H9 (cell line): Measurements from ENCODE around the gene SERPINB5. TPM values are rescaled to one million over a fixed set of nuclear protein-coding genes. Genes with fewer than 3 reads are reported as not detected.
A peak's percentile ranks its signal among the peaks of the same experiment; 100 is the strongest.

Experiments
- DNase-seq: peaks from one replicate; pipeline ENCODE4 v3.0.0-alpha.2; 2017
- H2AFZ ChIP-seq: one replicate; pipeline ENCODE4 v1.6.1; 2013; ENCODE audit warnings: mild to moderate bottlenecking, low read length, control low read depth, moderate library complexity
- H2AK5ac ChIP-seq: 2 replicates; pipeline ENCODE4 v1.6.1; 2013; ENCODE audit warnings: low read length, control low read depth, mixed read lengths; ENCODE audit not compliant: insufficient read length
- H2BK120ac ChIP-seq: one replicate; pipeline ENCODE4 v1.6.1; 2013; ENCODE audit warnings: low read depth, mild to moderate bottlenecking, low read length, control low read depth, inconsistent platforms; ENCODE audit not compliant: poor library complexity, severe bottlenecking
- H2BK12ac ChIP-seq: 2 replicates; pipeline ENCODE4 v1.6.1; 2013; ENCODE audit warnings: low read length, control low read depth, mixed read lengths, low read depth; ENCODE audit not compliant: insufficient read length
- H2BK15ac ChIP-seq: 2 replicates; pipeline ENCODE4 v1.6.1; 2013; ENCODE audit warnings: low read depth, low read length, control low read depth
- H2BK20ac ChIP-seq: one replicate; pipeline ENCODE4 v1.6.1; 2013; ENCODE audit warnings: low read depth, mild to moderate bottlenecking, low read length, control low read depth, inconsistent platforms; ENCODE audit not compliant: poor library complexity, severe bottlenecking
- H2BK5ac ChIP-seq: 2 replicates; pipeline ENCODE4 v1.6.1; 2013; ENCODE audit warnings: low read length, control low read depth, mixed read lengths; ENCODE audit not compliant: insufficient read length
- H3K14ac ChIP-seq: 2 replicates; pipeline ENCODE4 v1.6.1; 2013; ENCODE audit warnings: low read length, control low read depth; ENCODE audit not compliant: insufficient read depth
- H3K18ac ChIP-seq: 2 replicates; pipeline ENCODE4 v1.6.1; 2013; ENCODE audit warnings: low read depth, mild to moderate bottlenecking, mixed read lengths, low read length, control low read depth; ENCODE audit not compliant: insufficient read length
- H3K23ac ChIP-seq: 2 replicates; pipeline ENCODE4 v1.6.1; 2013; ENCODE audit warnings: low read length, control low read depth, mixed read lengths, low read depth; ENCODE audit not compliant: insufficient read length
- H3K23me2 ChIP-seq: 2 replicates; pipeline ENCODE4 v1.6.1; 2013; ENCODE audit warnings: low read depth, mild to moderate bottlenecking, mixed read lengths, low read length, control low read depth; ENCODE audit not compliant: insufficient read length, poor library complexity, severe bottlenecking
- H3K27ac ChIP-seq: 2 replicates; pipeline ENCODE4 v1.5.1; 2013; ENCODE audit warnings: low read length, control low read depth, mixed read lengths, low read depth; ENCODE audit not compliant: insufficient read length
- H3K27me3 ChIP-seq: 2 replicates; pipeline ENCODE4 v1.6.1; 2013; ENCODE audit warnings: low read length, control low read depth, inconsistent platforms; ENCODE audit not compliant: insufficient read depth
- H3K4ac ChIP-seq: 2 replicates; pipeline ENCODE4 v1.6.1; 2013; ENCODE audit warnings: low read depth, mild to moderate bottlenecking, control low read depth, inconsistent platforms, low read length, moderate library complexity
- H3K4me1 ChIP-seq: 2 replicates; pipeline ENCODE4 v1.6.1; 2013; ENCODE audit warnings: low read length, control low read depth, inconsistent platforms; ENCODE audit not compliant: insufficient read depth
- H3K4me2 ChIP-seq: 2 replicates; pipeline ENCODE4 v1.6.1; 2013; ENCODE audit warnings: low read length, control low read depth, mixed read lengths; ENCODE audit not compliant: insufficient read length, insufficient read depth
- H3K56ac ChIP-seq: 2 replicates; pipeline ENCODE4 v1.6.1; 2013; ENCODE audit warnings: low read depth, mild to moderate bottlenecking, mixed read lengths, low read length, control low read depth; ENCODE audit not compliant: insufficient read length
- H3K79me1 ChIP-seq: 2 replicates; pipeline ENCODE4 v1.6.1; 2013; ENCODE audit warnings: low read depth, mild to moderate bottlenecking, moderate library complexity, low read length, control low read depth, inconsistent platforms; ENCODE audit not compliant: insufficient read depth, poor library complexity, severe bottlenecking
- H3K79me2 ChIP-seq: 2 replicates; pipeline ENCODE4 v1.6.1; 2013; ENCODE audit warnings: low read length, control low read depth, inconsistent platforms; ENCODE audit not compliant: insufficient read depth
- H3K9ac ChIP-seq: 2 replicates; pipeline ENCODE4 v1.6.1; 2013; ENCODE audit warnings: low read length, control low read depth, mixed read lengths; ENCODE audit not compliant: insufficient read length; ENCODE audit errors: extremely low read depth
- H3K9me3 ChIP-seq: one replicate; pipeline ENCODE4 v1.6.1; 2013; ENCODE audit warnings: low read depth, low read length, inconsistent platforms; ENCODE audit not compliant: control insufficient read depth
- H3T11ph ChIP-seq: one replicate; pipeline ENCODE4 v1.6.1; 2013; ENCODE audit warnings: mild to moderate bottlenecking, low read length, control low read depth, inconsistent platforms
- H4K20me1 ChIP-seq: one replicate; pipeline ENCODE4 v1.6.1; 2013; ENCODE audit not compliant: control insufficient read depth, insufficient read length, insufficient read depth
- H4K5ac ChIP-seq: 2 replicates; pipeline ENCODE4 v1.6.1; 2013; ENCODE audit warnings: low read depth, mild to moderate bottlenecking, mixed read lengths, low read length, control low read depth; ENCODE audit not compliant: insufficient read length
- H4K8ac ChIP-seq: replicated peaks from 2 replicates; pipeline ENCODE4 v1.6.1; 2013; ENCODE audit warnings: low read length, control low read depth, mixed read lengths, low read depth; ENCODE audit not compliant: insufficient read length
- H4K91ac ChIP-seq: 2 replicates; pipeline ENCODE4 v1.6.1; 2013; ENCODE audit warnings: low read depth, mild to moderate bottlenecking, moderate library complexity, mixed read lengths, low read length, control low read depth; ENCODE audit not compliant: insufficient read length
- H3K27ac Mint-ChIP-seq, 3 experiments: 2 replicates in 2 of 3; 3 replicates in 1 of 3; pipeline ENCODE4 v1.8.0; 2020 to 2021; ENCODE audit warnings: mixed read lengths in 3 of 3, mild to moderate bottlenecking in 1 of 3, moderate library complexity in 1 of 3
- H3K27me3 Mint-ChIP-seq: 2 replicates; pipeline ENCODE4 v1.8.0; 2021; ENCODE audit warnings: low read depth, mild to moderate bottlenecking, moderate library complexity, mixed read lengths
- H3K36me3 Mint-ChIP-seq, 3 experiments: 2 replicates in 2 of 3; 3 replicates in 1 of 3; pipeline ENCODE4 v1.8.0; 2020 to 2021; ENCODE audit warnings: low read depth in 3 of 3, mixed read lengths in 3 of 3; ENCODE audit not compliant: insufficient read depth in 1 of 3
- H3K4me1 Mint-ChIP-seq, 2 experiments: 2 replicates each; pipeline ENCODE4 v1.8.0; 2020; ENCODE audit warnings: mixed read lengths in 2 of 2
- H3K4me3 Mint-ChIP-seq, 2 experiments: 2 replicates in 1 of 2; 3 replicates in 1 of 2; pipeline ENCODE4 v1.8.0; 2020 to 2021; ENCODE audit warnings: mild to moderate bottlenecking in 2 of 2, mixed read lengths in 2 of 2, moderate library complexity in 1 of 2
- H3K9me3 Mint-ChIP-seq, 2 experiments: 2 replicates in 1 of 2; 3 replicates in 1 of 2; pipeline ENCODE4 v1.8.0; 2020; ENCODE audit warnings: mild to moderate bottlenecking in 2 of 2, mixed read lengths in 2 of 2, moderate library complexity in 1 of 2
- WGBS: extraction: QIAGEN DNeasy Blood & Tissue Kit; methylation state at CpG from one replicate; pipeline ENCODE4 v1.1.7; 2013; ENCODE audit warnings: missing lambda C conversion rate, low lambda C conversion rate, mixed read lengths; ENCODE audit not compliant: insufficient read length; ENCODE audit errors: extremely low coverage; 5-methylcytosine and 5-hydroxymethylcytosine counted together
- total RNA-seq: library from RNA; stranded (reverse); gene quantifications from 2 replicates; pipeline ENCODE4 v1.2.1, GENCODE V29; 2021
- TF ChIP-seq, protein P1 (sequence below): fragments of 200-600 bp; sonication (generic); conservative IDR thresholded peaks from 3 replicates; pipeline ENCODE4 v1.8.0; 2021; ENCODE audit warnings: antibody characterized with exemption, mild to moderate bottlenecking

The SERPINB5 gene
- total RNA-seq, 1 experiment from 2014 or later: not detected

DNA sequence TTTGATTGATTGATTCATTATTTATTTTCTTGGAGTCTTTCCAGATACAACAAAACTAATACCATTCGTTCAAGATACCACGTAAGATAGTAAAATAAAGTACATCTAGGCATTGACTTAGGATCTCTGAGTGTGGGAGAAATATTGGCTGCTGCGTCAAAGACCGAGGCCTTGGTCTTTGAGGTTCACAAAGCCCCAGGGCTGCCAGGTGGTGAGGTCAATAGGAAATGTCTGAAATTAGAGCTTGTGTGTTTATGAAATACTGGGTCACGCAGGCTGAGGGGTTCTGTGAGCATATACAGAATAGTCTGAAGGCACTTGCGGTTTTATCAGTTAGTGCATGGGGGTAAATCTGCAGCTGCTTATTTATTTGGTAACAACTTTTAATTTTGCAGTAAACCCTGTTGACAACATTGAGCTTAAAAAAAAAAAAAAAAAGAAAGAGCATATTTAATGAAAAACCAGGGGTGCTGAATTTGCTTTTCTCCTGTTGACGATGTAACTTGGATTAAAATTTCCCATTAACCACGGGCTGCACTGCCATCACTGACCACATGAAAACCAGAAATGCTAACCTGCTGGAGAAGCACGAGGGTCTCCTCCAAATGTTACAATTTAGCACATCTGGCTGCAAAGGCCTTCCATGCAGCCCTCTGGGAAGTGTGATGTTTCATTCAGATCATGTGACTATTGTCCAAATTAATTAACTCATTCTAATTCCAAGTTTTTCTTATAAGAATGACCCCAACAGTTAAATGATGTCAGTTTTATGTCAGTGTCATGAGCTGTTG is 38.3 kb downstream of the SERPINB5 start:
- no peak overlapping the region for H4K5ac ChIP-seq
- peaks cover 6% of the 10 kb centered on the region; the same call in 1 of the 2 replicates for H3K4me1 ChIP-seq
- no peaks in the 10 kb centered on the region for H3K9me3 ChIP-seq
- H3K27ac Mint-ChIP-seq: peak overlapping the region; percentile 3 to 92 (median 39); a peak in 5 of 7 replicates
- no peak for DNase-seq
- H4K91ac ChIP-seq: no peak overlapping the region
- no peaks in the 10 kb centered on the region for H4K20me1 ChIP-seq
- no peak overlapping the region for H2BK5ac ChIP-seq
- H3K18ac ChIP-seq: no peak overlapping the region
- peak overlapping the region; percentile 52 for H2AFZ ChIP-seq
- no peaks in the 10 kb centered on the region; the same call in 1 of the 2 replicates for H3K27me3 Mint-ChIP-seq
- no peak overlapping the region for H2BK20ac ChIP-seq
- H3K36me3 Mint-ChIP-seq: no peaks in the 10 kb centered on the region
- H3K23ac ChIP-seq: no peak overlapping the region
- H3K9me3 Mint-ChIP-seq: no peaks in the 10 kb centered on the region
- H3K4me3 Mint-ChIP-seq: peak overlapping the region in 1 of 2 experiments; percentile 62; a peak in 1 of 5 replicates
- no peaks in the 10 kb centered on the region for H3K27me3 ChIP-seq
- H3K14ac ChIP-seq: no peak overlapping the region
- TF ChIP-seq, protein P1, sequence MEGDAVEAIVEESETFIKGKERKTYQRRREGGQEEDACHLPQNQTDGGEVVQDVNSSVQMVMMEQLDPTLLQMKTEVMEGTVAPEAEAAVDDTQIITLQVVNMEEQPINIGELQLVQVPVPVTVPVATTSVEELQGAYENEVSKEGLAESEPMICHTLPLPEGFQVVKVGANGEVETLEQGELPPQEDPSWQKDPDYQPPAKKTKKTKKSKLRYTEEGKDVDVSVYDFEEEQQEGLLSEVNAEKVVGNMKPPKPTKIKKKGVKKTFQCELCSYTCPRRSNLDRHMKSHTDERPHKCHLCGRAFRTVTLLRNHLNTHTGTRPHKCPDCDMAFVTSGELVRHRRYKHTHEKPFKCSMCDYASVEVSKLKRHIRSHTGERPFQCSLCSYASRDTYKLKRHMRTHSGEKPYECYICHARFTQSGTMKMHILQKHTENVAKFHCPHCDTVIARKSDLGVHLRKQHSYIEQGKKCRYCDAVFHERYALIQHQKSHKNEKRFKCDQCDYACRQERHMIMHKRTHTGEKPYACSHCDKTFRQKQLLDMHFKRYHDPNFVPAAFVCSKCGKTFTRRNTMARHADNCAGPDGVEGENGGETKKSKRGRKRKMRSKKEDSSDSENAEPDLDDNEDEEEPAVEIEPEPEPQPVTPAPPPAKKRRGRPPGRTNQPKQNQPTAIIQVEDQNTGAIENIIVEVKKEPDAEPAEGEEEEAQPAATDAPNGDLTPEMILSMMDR: no peak; the same call in none of the 3 replicates
- H3T11ph ChIP-seq: peak overlapping the region; percentile 59
- H3K27ac ChIP-seq: no peak overlapping the region
- no peak overlapping the region for H4K8ac ChIP-seq
- no peaks in the 10 kb centered on the region for H3K79me2 ChIP-seq
- no CpG with 5 or more reads among the region's 9 CpGs for WGBS
- H3K4me1 Mint-ChIP-seq: peaks cover 51 to 56% of the 10 kb centered on the region in 2 experiments
- H3K4ac ChIP-seq: no peak overlapping the region; the same call in 1 of the 2 replicates
- H3K56ac ChIP-seq: no peak overlapping the region
- H3K79me1 ChIP-seq: no peaks in the 10 kb centered on the region
- no peak overlapping the region for H2BK120ac ChIP-seq
- no peak overlapping the region for H2BK15ac ChIP-seq
- no peak overlapping the region for H2BK12ac ChIP-seq
- H3K9ac ChIP-seq: no peak overlapping the region
- H2AK5ac ChIP-seq: no peak overlapping the region
- H3K4me2 ChIP-seq: no peak overlapping the region
- peaks cover 2% of the 10 kb centered on the region for H3K23me2 ChIP-seq
